Activated T-cell treated with anti-CD3 and anti-CD28 coated beads for 48 hours (primary cell): Measurements from ENCODE around the gene MAGOH.

Experiments used
- DNase-seq: peaks from one replicate; pipeline ENCODE4 v3.0.0-alpha.2; 2020; ENCODE audit warnings: low read depth

MAGOH gene

DNA sequence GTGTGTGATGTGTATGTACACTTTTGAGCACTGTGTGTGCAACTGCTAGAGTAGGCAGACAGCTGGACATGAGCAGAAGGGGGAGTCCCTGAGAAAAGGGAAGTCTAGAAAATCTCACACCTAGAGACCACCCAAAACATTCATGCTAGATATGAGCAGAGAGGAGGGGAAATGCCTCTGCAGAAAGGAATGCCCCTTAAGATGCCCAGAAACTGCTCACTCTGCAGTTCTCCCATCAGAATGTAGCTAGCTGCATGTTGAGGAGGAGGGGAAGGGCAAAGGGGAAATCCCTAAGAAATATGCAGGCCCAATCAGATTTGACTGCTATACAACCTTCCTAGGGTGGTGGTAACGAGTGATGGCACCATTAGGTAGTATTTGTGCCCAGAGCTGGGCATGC lies 31.8 kb upstream of the MAGOH start:
- no peak for DNase-seq

DNA sequence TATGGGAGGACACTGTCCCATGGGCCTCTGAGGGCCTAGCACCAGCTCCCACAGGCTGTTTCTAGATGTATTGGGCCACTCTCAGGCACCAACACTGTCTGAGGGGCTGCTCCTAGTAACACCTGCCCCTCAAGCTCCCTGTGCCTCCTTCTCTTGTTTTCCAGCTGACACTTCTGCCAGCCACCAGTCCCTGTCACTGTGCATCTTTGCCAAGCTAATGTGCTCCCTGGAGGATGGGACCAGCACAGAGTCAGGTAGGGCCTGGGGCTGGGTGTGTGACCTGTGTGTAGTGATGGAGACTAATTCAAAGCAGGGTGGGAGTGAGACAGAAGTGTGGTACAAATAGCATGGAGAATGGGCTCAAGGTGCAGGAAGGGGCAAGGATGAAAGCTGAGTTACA lies 29.4 kb upstream of the MAGOH start:
- no peak for DNase-seq

DNA sequence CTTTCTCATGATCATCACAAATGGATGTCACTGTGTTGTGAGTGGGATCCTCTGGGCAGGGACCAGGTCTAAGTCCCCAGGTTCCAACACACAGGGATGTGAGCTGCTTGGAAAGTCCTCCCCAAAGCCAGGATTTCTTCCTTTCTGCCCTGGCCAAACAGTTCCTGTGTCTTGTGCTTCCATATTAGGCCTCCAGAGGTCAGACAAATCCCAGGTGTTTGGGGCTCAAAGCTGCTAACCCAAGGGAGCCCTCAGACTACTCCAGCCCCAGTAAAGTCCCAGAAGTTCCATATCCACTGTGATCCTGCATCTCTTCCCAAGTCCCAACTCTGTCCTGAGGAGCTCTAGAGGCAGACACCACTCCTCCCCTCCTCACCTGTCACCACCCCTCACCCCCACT lies 27.7 kb upstream of the MAGOH start:
- DNase-seq, result no peak

DNA sequence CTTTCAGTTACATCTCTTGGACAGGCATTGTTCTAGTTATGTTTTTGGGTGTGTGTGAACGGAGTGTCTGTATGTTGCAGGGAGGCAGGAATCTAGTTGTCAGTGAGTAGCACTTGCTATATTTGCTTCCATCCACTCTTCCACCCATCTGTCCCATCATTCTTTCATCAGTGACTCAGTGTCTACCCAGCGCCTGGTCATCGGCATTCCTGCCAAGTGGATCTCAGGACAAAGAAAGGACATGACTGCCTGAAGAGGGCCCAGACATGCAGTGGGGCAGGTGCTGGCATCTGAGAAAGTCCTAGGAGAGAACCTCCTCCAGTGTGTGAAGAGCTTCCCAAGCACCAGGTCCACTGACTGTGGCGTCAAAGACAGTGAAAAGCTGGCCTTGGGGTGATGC lies 27.3 kb upstream of the MAGOH start:
- no peak for DNase-seq

DNA sequence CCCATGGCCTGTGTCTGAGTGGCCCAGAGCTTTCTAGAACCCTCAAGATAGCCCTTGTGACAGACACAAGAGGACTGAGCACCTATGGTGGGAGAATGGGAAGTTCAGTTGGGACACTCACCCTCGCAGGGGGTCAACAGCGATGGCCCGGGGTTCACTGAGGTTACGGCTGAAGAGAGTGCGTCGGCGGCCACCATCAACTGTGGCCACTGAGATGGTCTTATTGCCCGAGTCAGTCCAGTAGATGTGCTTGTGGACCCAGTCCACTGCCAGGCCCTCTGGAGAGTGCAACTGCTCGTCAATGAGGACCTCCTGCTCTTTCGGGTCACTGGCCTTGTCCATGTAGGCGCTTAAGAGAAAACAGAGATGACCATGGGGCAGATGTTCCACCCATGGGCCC lies 25.7 kb upstream of the MAGOH start:
- DNase-seq, result no peak

DNA sequence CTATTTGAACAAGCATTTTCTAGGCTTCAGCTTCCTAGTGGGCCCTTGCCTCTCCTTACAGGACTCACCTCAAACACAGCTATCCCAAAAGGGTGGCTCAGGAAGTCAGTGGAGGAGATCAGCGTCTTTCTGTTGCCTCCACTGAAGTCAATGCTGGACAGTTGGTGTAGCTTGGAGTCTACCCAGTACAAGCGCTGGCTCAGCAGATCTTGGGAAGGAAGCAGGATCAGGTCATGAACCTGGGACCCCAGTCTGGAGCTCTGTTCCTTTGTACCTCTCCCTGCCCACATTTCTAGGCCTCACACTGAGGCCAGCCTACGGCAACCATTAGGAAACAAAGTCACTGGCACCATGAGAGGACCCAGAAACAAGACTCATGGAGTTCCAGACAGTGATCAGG lies 23.7 kb upstream of the MAGOH start:
- no peak for DNase-seq

DNA sequence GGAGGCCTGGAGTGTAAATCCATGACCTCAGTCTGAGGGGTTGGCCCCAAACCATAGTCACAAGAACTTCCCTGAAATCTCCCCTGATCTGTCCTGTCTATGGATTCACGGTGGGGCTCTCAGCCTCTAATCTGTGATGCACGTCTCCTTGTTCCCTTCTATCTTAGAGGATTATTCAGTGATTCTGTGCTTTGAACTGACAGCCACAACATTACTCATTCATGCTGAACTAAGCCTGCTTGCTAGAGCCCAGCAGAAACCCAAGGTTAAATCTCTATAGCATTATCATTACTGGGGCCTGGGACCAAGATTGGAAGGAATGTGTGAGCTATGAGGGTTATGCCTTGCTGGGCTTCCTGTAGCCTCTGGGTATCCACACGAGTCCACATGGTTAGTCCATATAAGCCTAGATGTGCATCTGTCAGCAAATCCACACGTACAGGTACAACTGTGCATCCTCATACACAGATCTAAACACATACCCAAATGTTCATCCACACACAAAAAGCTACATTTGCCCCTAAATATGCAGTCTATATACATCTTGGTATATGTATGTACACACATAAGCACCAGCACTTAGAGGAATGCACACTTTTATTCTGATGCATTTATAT lies 22.4 kb upstream of the MAGOH start:
- no peak for DNase-seq

DNA sequence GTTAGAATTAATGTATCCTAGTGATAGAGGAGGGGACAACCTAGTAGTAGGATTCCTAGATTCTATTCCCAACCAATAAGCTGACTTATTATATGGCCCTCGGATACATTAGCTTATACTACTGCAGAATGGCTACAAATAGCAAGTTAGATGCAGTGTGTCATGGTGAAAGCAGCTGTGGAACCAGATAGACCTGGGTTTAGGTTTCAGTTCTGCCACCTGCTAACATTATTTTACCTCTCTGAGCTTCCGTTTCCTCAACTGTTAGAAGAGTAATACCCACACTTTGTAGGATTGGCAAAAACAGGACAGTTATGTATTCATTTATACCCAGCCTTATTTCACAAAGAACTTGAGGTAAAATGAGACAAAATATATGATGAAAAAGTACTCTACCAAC lies 21.6 kb upstream of the MAGOH start:
- no peak for DNase-seq

DNA sequence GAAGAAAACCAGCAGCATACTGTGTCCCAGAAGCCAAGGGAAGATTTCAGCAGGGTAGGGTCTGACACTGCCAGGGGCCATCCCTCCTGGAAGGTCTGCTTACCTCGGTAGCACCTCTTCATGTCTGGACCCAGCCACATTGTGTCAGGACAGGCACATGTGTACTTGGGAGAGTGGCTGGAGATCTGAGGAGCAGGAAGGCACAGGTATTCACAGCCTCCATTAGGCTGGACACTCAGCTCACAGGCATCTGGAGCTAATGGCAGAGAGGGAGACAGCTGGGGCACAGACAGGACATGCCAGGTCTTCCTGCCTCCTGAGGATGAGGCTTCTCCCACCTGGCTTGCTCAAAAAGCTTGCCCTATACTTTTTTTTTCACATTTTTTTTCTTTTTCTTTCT lies 19.9 kb upstream of the MAGOH start:
- DNase-seq, result no peak

DNA sequence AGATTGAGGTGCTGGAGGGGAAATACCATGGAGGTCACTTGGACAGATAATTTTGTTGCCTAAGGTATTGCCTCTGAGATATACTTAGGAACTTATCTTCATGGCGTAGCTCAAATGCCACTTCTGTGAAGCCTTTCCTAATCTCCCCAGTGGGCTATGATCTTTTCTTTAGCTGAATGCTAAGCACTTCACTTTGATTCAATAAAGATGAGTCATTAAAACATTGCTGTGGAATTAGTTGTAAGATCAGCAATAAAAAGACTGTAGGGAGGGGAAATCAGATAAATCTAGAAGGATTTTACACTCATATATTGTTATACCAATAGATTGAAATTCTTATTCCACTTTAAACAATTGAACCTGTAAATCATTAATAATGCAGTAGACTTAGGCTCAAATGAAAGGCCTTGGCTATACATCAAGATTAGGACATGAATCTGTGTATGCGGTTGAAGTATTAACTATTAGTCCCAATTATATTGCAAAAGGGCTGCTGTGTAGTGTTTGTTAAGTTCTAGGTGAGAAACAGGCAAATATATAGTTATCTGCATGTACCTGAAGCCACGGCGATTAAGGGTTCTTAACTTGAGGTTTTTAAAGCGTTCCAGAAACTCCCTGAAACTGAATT lies 19.2 kb upstream of the MAGOH start:
- DNase-seq, result no peak

DNA sequence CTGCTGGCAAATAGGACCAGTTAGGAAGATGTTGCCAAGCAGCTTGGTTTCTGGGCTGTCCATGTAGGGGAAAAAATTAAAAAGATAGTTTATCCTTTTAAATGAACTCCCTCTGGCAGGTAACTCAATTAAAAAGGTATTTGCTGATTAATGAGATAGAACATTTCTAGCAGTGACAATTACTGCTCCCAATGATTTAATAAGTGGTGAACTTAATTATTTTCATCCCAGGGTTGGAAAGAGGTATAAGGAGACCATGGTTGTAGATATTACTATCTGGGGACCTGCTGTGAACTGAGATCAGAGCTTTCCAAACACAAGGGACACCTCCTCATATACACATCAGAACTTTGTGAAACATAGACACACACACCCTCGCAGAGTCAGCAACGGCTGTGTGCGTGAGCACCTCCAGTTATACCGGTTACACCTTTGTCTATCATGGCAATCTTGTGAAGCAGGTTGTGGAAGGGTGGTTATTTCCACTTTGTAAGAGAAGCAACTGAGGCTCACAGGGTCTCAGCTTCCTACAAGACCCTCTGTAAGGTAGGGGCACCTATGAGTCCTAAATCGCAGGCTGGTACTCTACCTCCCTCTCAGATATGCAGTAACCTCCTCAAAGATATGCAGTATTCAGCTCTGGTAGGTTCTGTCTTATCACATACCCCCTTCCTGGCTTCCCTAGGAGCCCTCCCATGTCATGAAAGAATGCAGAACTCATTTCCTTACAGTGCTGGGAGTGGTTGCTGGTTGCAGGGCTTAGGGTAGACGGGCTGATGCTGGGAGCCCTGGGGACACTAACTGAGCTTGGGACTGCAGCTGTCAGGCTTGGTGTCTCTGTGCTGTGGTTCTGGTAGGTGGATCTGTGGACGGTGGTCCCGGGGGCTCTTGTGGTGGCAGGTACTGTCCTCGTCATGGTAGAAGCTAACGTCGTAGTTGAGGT lies 18.5 kb upstream of the MAGOH start:
- no peak for DNase-seq

DNA sequence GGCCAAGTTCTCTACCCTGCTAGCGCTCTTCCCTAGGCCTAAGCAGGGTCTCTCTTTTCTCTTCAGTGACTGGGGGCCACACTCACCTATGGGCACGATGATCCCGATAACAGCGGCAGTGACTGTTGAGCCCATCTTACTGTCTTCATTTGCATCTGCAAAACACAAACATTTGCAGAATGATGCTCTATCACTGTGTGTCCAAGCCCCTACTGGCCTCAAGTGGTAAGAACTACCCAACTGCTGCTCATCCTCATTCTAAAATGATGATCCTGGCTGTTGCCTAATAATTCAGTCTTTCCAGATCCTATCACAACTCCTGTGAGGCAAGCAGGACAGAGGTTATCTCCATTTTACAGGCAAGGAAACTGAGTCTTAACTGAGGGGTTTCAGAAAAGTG lies 16.7 kb upstream of the MAGOH start:
- DNase-seq, result no peak

DNA sequence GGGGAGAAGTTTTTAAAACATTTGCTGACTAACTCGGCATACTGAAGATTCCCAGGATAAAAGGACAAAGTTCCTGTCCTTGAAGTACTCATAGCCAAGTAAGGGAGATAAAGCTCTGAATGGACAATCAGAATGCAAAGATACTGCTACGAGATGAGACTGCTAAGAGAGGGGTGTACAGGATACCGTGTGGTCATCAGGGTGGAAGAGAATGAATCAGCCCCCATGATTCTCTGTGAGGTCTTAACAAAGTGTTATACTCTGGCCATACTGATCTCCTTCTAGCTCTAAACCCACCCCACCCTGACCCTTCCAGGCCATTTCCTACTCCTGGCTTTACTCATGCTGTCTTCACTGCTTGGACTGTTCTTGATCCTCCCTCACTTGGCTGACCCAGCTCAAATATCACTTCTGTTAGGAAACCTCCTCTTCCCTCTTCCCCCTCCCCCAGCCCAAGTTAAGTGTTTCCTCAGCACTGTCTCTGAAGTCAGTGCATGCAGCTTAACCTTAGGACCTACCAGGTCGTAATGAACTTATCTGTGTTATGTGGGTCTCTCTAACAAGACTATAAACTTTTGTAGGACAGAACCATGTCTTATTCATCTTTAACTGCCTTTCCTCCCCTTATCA lies 15.8 kb upstream of the MAGOH start:
- DNase-seq, result no peak

DNA sequence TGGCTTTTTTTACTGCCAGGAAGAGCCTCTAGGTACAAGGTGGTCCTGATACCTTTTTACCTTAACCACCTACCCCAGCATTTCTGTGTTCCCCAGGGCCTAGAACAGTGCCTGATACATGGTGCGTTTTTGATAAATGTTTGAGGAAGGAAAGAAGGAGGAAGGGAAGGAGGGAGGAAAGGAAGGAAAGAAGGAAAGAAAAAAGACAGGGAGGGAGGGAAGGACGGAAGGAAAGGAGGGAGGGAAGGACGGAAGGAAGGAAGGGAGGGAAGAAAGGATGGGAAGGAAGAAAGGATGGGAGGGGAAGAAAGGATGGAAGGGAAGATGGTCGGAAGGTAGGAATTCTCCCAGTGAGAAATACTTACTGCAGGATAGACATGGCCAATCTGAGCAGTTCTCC lies 12.0 kb upstream of the MAGOH start:
- no peak for DNase-seq

DNA sequence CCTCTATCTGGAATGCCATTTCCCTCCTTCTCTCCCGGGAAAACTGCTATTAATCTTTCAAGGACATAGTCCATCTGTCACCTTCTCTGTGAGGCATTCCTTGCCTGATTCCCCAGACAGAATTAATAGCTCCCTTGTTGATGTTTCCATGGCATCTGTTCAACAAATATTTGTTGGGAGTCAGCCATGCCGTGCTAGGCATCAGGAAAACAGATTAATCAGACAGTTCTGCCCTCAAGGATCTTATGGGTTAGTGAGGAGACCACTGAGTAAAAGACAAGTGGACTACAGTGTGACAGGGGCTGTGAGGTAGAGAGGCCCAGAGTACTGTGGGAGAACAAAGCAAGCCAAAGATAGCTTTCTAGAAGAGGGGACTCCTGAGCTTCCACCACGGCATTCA lies 11.4 kb upstream of the MAGOH start:
- no peak for DNase-seq

DNA sequence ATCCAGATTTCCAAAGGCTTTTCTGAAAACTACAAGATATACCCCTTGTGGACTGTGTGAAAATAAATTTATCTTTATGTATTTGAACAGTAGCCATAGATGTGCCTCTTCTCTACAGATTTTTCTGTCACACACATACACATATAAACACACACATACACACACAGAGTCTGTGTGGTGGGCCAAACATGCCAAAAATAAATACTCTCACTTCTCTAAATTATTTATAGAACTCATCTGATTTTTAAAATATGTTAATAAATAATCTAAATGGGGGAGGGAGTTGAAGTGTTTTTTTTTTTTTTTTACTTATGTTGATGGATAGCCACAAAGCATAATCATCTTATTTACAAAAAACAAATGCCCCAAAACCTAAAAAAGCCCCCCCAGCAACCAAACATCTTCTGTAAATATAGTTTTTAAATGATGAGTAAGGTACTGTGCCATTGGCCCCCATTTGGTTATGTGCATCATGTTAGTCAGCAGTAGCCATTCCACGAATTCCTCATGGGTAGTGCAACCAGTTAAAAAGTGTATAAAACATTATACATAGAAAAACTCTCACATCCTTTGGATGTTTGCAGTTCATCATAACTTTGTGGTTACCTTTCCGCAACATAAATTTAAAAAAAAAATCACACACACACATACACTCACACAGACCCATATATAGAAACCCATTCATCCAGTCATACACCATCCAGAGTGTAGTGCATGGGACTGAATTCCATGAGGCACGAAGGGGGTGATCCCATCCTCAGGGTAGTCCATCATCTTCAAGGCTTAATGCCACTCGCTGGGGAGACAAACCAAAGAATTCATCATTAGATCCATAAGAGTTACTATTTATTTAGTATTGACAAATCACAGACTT lies 8.2 kb upstream of the MAGOH start:
- no peak for DNase-seq

DNA sequence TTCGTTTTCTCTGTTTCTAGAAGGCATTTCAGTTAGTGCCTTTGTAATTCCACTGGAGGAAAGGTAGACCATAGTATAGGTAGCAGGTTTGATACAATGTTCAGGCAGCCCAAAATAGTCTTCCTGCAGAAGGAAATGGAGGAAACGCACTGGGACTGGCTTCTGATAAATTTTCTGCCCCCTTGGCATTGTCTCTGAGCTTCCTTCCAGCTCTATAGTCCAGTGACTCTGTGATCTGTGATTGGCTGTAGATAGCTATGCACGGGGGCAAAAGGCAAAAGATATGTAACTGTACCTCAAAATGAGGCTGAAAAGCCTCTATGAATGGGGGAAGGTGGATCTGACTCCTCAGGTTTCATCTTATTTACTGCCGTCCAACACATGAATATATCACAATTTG lies 5.8 kb upstream of the MAGOH start:
- no peak for DNase-seq

DNA sequence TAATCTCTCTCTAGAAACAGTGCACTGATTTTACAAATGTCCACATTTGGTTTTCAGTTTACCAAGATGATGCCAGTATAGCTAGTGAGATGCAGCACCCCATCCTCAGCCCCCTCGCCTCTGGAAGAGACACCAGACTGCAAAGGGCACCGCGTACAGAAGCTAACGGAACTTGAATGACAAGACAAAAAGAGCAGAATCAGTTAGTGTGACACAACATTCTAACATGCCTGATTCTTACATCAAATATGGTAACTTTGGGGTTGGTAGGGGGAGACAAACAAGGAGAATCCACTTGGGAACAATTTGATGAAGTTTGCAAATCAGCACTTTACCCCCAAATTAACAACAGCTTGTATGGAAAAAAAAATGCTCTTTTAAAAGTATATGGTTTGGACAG lies 4.1 kb upstream of the MAGOH start:
- no peak for DNase-seq

DNA sequence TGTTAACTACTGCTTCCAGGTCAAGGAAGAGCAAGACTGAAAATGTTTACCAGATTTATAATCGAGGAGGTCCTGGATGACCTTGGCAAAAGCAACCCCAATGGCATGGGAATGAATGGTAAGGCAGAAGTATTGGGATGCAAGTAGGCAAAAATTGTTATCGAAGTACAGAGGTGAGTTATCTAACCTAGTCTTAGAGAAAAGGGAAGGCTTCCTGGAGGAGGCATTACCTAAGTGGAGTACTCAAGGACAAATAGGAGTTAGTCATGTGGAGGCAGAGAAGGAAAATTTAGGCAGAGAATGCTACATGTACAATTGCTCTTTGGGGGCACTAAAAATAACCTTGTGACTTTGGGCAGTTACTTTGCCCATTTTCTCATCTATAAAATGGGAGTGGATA lies 3.5 kb upstream of the MAGOH start:
- DNase-seq, result no peak

DNA sequence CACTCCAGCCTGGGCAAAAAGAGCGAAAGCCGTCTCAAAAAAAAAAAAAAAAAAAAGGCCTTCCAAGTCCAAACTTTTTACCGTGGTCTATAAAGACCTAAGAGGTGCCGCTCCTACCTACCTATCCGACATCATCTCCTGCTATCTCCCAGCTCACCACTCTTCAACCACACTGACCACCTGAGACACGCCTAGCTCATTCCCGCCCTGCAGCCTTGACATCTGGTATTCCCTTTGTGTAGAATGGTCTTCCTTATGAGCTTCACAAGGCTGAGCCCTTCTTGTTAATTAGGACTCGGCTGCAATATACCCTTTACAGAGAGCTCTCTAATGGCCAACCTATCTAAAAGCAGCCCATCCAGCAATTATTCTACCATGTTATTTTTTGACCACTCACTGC lies 680 bp downstream of the MAGOH start:
- no peak for DNase-seq

DNA sequence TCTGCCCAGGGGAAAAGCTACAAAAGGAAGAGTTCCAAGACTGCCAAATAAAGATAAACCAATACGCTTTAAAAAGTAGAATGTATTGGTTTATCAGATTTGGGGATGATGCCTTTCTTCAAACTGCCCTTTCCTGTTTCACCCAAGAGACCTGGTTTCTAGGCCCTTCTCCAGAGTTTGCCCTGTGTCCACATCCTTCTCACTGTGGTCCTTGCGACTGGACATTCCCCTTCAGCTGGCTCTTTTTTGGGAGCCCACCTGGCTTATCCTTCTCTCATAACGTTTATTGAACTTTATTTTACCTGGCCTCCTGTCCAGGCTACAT lies 17.4 kb downstream of the MAGOH start:
- no peak for DNase-seq
